Measurements from ENCODE around the gene PKDREJ. TPM values are rescaled to one million over a fixed set of nuclear protein-coding genes. Genes with fewer than 3 reads are reported as not detected.

PKDREJ gene
- total RNA-seq, 1 experiment from 2014 or later: not detected

DNA sequence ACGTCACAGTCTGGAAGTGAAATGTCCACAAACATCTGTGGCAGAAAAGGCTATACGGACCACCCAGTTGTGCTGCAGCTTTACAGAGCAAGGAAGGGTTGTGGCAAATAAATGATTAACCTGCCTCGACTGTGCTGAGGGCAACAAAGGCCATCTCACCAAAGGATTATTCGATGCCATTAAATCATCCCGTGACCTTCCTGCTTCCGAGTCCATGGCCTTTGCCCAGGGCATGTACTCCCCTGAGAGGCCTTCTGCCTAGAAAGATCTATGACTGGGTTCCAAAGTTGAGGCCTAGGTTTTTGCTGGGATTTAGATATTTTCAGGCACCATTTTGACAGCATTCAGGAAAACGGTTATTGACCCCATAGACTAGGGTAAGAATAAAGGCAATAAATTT, 22.2 kb downstream of the PKDREJ start:
- TF ChIP-seq SIN3A (IDR thresholded peaks at IDR 0.05; ENCODE audit: borderline replicate concordance, insufficient read depth, low read depth, low read length): no peak
- no peak for TF ChIP-seq TCF7L2 (IDR thresholded peaks at IDR 0.05; ENCODE audit: low read depth, low read length)
- TF ChIP-seq, protein P1, sequence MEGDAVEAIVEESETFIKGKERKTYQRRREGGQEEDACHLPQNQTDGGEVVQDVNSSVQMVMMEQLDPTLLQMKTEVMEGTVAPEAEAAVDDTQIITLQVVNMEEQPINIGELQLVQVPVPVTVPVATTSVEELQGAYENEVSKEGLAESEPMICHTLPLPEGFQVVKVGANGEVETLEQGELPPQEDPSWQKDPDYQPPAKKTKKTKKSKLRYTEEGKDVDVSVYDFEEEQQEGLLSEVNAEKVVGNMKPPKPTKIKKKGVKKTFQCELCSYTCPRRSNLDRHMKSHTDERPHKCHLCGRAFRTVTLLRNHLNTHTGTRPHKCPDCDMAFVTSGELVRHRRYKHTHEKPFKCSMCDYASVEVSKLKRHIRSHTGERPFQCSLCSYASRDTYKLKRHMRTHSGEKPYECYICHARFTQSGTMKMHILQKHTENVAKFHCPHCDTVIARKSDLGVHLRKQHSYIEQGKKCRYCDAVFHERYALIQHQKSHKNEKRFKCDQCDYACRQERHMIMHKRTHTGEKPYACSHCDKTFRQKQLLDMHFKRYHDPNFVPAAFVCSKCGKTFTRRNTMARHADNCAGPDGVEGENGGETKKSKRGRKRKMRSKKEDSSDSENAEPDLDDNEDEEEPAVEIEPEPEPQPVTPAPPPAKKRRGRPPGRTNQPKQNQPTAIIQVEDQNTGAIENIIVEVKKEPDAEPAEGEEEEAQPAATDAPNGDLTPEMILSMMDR (IDR thresholded peaks at IDR 0.05): no peak
- TF ChIP-seq POLR2AphosphoS5 (IDR thresholded peaks at IDR 0.05; ENCODE audit: low read depth, low read length): no peak
- TF ChIP-seq, protein P2, sequence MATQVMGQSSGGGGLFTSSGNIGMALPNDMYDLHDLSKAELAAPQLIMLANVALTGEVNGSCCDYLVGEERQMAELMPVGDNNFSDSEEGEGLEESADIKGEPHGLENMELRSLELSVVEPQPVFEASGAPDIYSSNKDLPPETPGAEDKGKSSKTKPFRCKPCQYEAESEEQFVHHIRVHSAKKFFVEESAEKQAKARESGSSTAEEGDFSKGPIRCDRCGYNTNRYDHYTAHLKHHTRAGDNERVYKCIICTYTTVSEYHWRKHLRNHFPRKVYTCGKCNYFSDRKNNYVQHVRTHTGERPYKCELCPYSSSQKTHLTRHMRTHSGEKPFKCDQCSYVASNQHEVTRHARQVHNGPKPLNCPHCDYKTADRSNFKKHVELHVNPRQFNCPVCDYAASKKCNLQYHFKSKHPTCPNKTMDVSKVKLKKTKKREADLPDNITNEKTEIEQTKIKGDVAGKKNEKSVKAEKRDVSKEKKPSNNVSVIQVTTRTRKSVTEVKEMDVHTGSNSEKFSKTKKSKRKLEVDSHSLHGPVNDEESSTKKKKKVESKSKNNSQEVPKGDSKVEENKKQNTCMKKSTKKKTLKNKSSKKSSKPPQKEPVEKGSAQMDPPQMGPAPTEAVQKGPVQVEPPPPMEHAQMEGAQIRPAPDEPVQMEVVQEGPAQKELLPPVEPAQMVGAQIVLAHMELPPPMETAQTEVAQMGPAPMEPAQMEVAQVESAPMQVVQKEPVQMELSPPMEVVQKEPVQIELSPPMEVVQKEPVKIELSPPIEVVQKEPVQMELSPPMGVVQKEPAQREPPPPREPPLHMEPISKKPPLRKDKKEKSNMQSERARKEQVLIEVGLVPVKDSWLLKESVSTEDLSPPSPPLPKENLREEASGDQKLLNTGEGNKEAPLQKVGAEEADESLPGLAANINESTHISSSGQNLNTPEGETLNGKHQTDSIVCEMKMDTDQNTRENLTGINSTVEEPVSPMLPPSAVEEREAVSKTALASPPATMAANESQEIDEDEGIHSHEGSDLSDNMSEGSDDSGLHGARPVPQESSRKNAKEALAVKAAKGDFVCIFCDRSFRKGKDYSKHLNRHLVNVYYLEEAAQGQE (IDR thresholded peaks at IDR 0.05; ENCODE audit: insufficient read depth in 1 of 2, low read depth in 2 of 2, low read length in 1 of 2): no peak
- intact Hi-C loops (cut with micrococcal nuclease; ENCODE audit: unreplicated experiment): no loop called here
- ChIA-PET CTCF (no interaction called here), POLR2A (no interaction called here)
- Histone ChIP-seq H3K27ac (ENCODE audit: low read length) (no peak overlapping the region), H3K9me3 (ENCODE audit: control insufficient read depth, insufficient read depth, low read depth, low read length) (no peaks in the 10 kb centered on the region), H3K4me3 (ENCODE audit: low read depth in 2 of 2, low read length in 2 of 2) (no peak overlapping the region), H3K27me3 (ENCODE audit: control insufficient read depth, insufficient read depth, low read length) (no peaks in the 10 kb centered on the region), H3K36me3 (ENCODE audit: control insufficient read depth, insufficient read depth, low read length) (no peaks in the 10 kb centered on the region), H3K4me1 (ENCODE audit: control insufficient read depth, insufficient read depth, low read length) (no peaks in the 10 kb centered on the region)
- ATAC-seq (no peak), DNase-seq (ENCODE audit: low read depth, low spot score) (no peak)
- in situ Hi-C loops (cut with HindIII; ENCODE audit: low pct_unique_long_range_greater_than_20kb, low sequenced_read_pairs): no loop called here
- no TSS peak for BruUV-seq (replicated peaks)

DNA sequence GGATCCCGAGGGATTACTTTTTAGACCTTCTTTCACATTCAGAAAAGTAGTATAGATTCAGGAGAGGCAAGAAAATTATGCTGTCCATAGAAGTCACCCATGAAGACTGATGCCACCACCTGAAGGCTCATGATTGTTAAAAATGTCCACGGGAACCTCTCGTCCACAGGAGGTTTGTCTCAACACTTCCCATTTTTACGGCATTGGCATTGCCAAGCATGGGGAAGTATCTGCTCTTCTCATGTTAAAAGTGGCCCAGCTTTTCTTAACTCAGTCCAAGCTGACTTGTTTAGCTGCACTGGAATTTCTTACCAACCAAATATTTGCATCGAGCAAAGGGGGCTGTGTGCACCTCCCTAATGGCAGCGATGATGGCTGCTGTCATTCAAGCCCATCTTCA, 22.6 kb downstream of the PKDREJ start:
- no peak overlapping the region for H3K4me3 ChIP-seq (ENCODE audit: low read depth in 2 of 2, low read length in 2 of 2)
- no peaks in the 10 kb centered on the region for H3K4me1 ChIP-seq (ENCODE audit: control insufficient read depth, insufficient read depth, low read length)
- CTCF ChIA-PET: no interaction called here
- POLR2A ChIA-PET: no interaction called here
- TF ChIP-seq, protein P1 (IDR thresholded peaks at IDR 0.05): no peak
- TF ChIP-seq TCF7L2 (IDR thresholded peaks at IDR 0.05; ENCODE audit: low read depth, low read length) (no peak), POLR2AphosphoS5 (IDR thresholded peaks at IDR 0.05; ENCODE audit: low read depth, low read length) (no peak), SIN3A (IDR thresholded peaks at IDR 0.05; ENCODE audit: borderline replicate concordance, insufficient read depth, low read depth, low read length) (no peak)
- TF ChIP-seq, protein P2 (IDR thresholded peaks at IDR 0.05; ENCODE audit: insufficient read depth in 1 of 2, low read depth in 2 of 2, low read length in 1 of 2): no peak
- no peak for DNase-seq (ENCODE audit: low read depth, low spot score)
- in situ Hi-C loops (cut with HindIII; ENCODE audit: low pct_unique_long_range_greater_than_20kb, low sequenced_read_pairs) (no loop called here), intact Hi-C loops (cut with micrococcal nuclease; ENCODE audit: unreplicated experiment) (no loop called here)
- no peaks in the 10 kb centered on the region for H3K36me3 ChIP-seq (ENCODE audit: control insufficient read depth, insufficient read depth, low read length)
- no peak for ATAC-seq
- no TSS peak for BruUV-seq (replicated peaks)
- no peaks in the 10 kb centered on the region for H3K9me3 ChIP-seq (ENCODE audit: control insufficient read depth, insufficient read depth, low read depth, low read length)
- no peak overlapping the region for H3K27ac ChIP-seq (ENCODE audit: low read length)
- no peaks in the 10 kb centered on the region for H3K27me3 ChIP-seq (ENCODE audit: control insufficient read depth, insufficient read depth, low read length)
